A673 (cell line): Measurements from ENCODE around the gene TMEM38A. TPM values are rescaled to one million over a fixed set of nuclear protein-coding genes. Genes with fewer than 3 reads are reported as not detected.

Source experiments
- BruUV-seq: library from RNA; stranded (reverse); fragments of 400-500 nt; replicated peaks from 2 replicates; lab custom pipeline; 2021; lab: Mats Ljungman, UMichigan
- CTCF ChIA-PET: fragments of 300-600 bp; sonication (Branson Sonifier 250); formaldehyde crosslinking; loops from one replicate; lab custom pipeline; 2022; ENCODE audit warnings: antibody characterized with exemption; lab: Charles Lee
- POLR2A ChIA-PET: fragments of 300-600 bp; sonication (Branson Sonifier 250); formaldehyde crosslinking; loops from one replicate; lab custom pipeline; 2022; ENCODE audit warnings: antibody characterized with exemption; ENCODE audit not compliant: low non-redundant PET; lab: Charles Lee
- DNase-seq: peaks from one replicate; pipeline ENCODE4 v3.0.0-alpha.2; 2015; ENCODE audit warnings: low spot score
- H3K27ac ChIP-seq: fragments of 200-600 bp; sonication (generic); 2 replicates; pipeline ENCODE4 v1.5.1; 2016; ENCODE audit warnings: mixed run types, low read depth, mild to moderate bottlenecking, mixed read lengths, antibody characterized with exemption, low read length; ENCODE audit not compliant: poor library complexity, severe bottlenecking
- H3K27me3 ChIP-seq: fragments of 200-600 bp; sonication (generic); replicated peaks from 2 replicates; pipeline ENCODE4 v1.6.1; 2017; ENCODE audit warnings: mixed run types, low read depth, mild to moderate bottlenecking, mixed read lengths, antibody characterized with exemption, low read length; ENCODE audit not compliant: insufficient read depth, poor library complexity
- H3K36me3 ChIP-seq: fragments of 200-600 bp; sonication (generic); 2 replicates; pipeline ENCODE4 v1.6.1; 2016; ENCODE audit warnings: mixed run types, mild to moderate bottlenecking, mixed read lengths, antibody characterized with exemption, low read length; ENCODE audit not compliant: insufficient read depth, poor library complexity, severe bottlenecking
- H3K4me1 ChIP-seq: fragments of 200-600 bp; sonication (generic); 2 replicates; pipeline ENCODE4 v1.6.1; 2017; ENCODE audit warnings: mixed run types, mild to moderate bottlenecking, mixed read lengths, antibody characterized with exemption, low read length; ENCODE audit not compliant: insufficient read depth, poor library complexity, severe bottlenecking
- H3K4me3 ChIP-seq: fragments of 200-600 bp; sonication (generic); 2 replicates; pipeline ENCODE4 v1.5.1; 2016; ENCODE audit warnings: low read depth, mixed run types, mild to moderate bottlenecking, mixed read lengths, low read length; ENCODE audit not compliant: poor library complexity, severe bottlenecking
- H3K9me3 ChIP-seq: fragments of 200-600 bp; sonication (generic); 2 replicates; pipeline ENCODE4 v1.6.1; 2016; ENCODE audit warnings: mixed run types, low read depth, mild to moderate bottlenecking, mixed read lengths, antibody characterized with exemption, low read length; ENCODE audit not compliant: poor library complexity, severe bottlenecking
- CTCF ChIP-seq: fragments of 300-800, 200-600 bp; sonication (generic); conservative IDR thresholded peaks from 2 replicates; pipeline ENCODE4 v1.5.1; 2017; ENCODE audit warnings: low read depth, mild to moderate bottlenecking, antibody characterized with exemption, low read length, moderate library complexity, mixed read lengths
- EZH2 ChIP-seq: fragments of 200-600 bp; sonication (generic); IDR thresholded peaks from 2 replicates; pipeline ENCODE4 v1.6.1; 2017; ENCODE audit warnings: borderline replicate concordance, low read depth, mild to moderate bottlenecking, mixed read lengths, antibody characterized with exemption, low read length; ENCODE audit not compliant: poor library complexity, severe bottlenecking
- intact Hi-C: fragments of 100-400 bp; cut with micrococcal nuclease; formaldehyde crosslinking; loops from one replicate; pipeline ENCODE4 v1.10.0; 2022; ENCODE audit not compliant: unreplicated experiment
- total RNA-seq: library from RNA; stranded (reverse); gene quantifications from 2 replicates; pipeline ENCODE4 v1.2.3, GENCODE V29; 2021

The TMEM38A gene
- total RNA-seq, 1 experiment from 2014 or later = 8.3 TPM

DNA sequence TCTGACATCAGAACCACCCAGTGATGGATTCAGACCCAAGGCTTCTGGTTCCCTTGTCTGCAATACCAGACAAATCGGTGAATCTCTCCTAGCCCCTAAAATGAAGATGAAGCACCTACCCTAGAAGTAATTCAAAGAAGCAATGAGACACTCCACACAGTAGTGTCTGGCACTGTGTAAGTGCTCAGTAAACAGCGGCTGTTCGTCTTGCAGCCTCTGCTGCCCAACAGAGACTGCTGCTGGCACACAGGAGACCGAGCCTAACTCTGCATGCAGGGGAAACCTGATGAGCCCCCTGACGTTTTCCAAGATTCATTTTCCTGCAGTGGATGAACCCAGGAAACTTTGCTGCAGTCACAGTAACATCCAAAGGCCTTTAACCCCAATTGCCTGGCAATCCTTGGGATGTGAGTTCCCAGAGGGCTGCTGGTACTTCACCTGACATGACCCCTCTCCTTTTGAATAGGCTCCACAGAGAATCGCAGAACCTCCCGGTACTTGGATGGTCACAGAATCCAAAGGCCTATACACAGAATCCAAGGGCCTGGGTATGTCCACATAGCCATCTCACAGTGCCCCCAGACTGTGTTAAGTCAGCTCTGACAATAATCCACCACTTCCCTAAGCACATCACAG lies 39.7 kb upstream of the TMEM38A start:
- peaks cover 6% of the 10 kb centered on the region for H3K4me1 ChIP-seq
- no peak overlapping the region for H3K27ac ChIP-seq
- H3K9me3 ChIP-seq = no peaks in the 10 kb centered on the region
- no peaks in the 10 kb centered on the region for H3K27me3 ChIP-seq
- no TSS peak for BruUV-seq
- ChIA-PET POLR2A (no interaction called here), CTCF (no interaction called here)
- intact Hi-C loops = no loop called here
- no peak overlapping the region for H3K4me3 ChIP-seq
- no peak for TF ChIP-seq CTCF
- no peak for TF ChIP-seq EZH2
- no peak for DNase-seq
- H3K36me3 ChIP-seq = no peaks in the 10 kb centered on the region

DNA sequence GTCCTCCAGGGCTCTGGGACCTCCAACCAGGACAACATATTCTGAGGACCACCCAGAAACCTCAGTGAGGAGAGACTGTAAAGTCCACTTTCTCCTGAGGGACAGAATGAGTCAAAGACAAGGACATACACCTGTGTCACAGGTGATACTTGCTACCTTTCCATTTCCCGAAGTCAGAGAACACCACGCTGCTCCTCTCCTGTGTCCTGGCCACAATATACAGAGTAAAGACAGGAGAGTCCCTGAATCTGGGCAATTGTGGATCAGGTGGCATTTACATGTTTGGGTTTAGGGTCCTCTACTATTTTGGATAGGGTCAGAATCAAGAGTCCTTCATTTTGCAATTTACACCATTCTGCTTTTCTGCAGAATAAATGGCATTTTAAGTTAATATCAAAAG lies 37.9 kb upstream of the TMEM38A start:
- H3K4me3 ChIP-seq = no peak overlapping the region
- H3K27ac ChIP-seq = no peak overlapping the region
- intact Hi-C loops = no loop called here
- TF ChIP-seq CTCF = no peak
- no peak for TF ChIP-seq EZH2
- no peaks in the 10 kb centered on the region for H3K9me3 ChIP-seq
- H3K27me3 ChIP-seq = no peaks in the 10 kb centered on the region
- POLR2A ChIA-PET = no interaction called here
- H3K36me3 ChIP-seq = no peaks in the 10 kb centered on the region
- peaks cover 8% of the 10 kb centered on the region for H3K4me1 ChIP-seq
- CTCF ChIA-PET = no interaction called here
- no peak for DNase-seq
- no TSS peak for BruUV-seq

- no peaks in the 10 kb centered on the region for H3K36me3 ChIP-seq
- ChIA-PET CTCF (no interaction called here), POLR2A (no interaction called here)
- H3K27me3 ChIP-seq = no peaks in the 10 kb centered on the region
- BruUV-seq = no TSS peak
- no peak for TF ChIP-seq EZH2
- no peak for TF ChIP-seq CTCF
- peaks cover 8% of the 10 kb centered on the region for H3K4me1 ChIP-seq
- no peak overlapping the region for H3K27ac ChIP-seq
- no peak overlapping the region for H3K4me3 ChIP-seq
- intact Hi-C loops = no loop called here
- DNase-seq = no peak
- H3K9me3 ChIP-seq = no peaks in the 10 kb centered on the region
Observed at GRCh38 chr19:16623576-16623975, 37.4 kb upstream of the TMEM38A start.
